HPDE6-E6E7 (cell line): ENCODE results near the gene KATNAL1.

Experiments used
- DNase-seq: peaks from one replicate; pipeline ENCODE4 v3.0.0; 2011; ENCODE audit warnings: missing footprints; ENCODE audit errors: extremely low spot score

Gene KATNAL1

DNA sequence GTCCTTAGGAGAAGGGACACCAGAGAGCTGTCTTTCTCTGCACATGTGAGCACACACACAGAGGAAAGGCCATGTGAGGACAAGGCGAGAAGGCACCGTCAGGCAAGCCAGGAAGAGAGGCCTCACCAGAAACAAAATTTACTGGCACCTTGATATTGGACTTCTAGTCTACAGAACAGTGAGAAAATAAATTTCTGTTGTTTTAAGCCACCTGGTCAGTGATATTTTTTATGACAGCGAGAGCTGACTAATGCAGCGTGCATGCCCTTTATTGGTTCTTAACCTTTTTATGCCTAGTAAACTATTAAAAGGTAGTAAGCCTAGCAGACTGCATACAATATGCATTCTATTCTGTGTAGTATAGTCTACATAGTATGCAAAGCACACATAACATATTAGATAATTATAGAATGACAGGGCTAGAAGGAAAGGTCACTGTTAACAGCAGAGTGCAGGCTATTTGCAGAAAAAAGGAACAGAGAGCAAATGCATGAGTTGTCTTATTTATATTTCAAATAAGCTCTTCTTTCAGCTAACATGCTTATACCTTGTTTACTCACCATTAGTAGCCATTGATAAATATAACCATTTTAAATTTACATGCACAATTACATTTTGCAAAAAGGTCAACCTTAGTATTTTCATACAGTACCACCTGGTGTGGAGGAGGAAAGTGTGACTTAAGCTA is 25.2 kb upstream of the KATNAL1 start:
- DNase-seq, result no peak

DNA sequence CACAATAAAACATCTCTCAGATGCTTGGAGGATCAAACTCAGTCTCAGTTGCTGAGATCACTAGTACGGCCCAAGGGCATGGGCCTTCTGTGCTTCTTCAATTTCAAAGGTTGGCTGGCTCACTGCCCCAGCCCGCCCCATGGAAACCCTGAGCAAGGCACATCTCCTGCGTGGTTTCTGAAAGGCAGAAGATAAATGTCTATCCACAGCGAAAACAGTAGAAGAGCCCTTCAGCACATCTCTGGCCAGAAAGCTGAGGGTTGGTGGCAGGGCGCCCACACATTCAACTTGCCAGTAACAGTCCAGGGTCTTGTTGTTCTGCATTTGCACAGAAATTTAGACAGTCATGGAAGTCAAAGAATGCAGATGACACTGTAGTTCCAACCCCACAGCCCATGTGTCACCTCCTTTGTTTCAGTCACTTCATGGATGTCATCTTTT is 24.0 kb upstream of the KATNAL1 start:
- DNase-seq, result no peak

DNA sequence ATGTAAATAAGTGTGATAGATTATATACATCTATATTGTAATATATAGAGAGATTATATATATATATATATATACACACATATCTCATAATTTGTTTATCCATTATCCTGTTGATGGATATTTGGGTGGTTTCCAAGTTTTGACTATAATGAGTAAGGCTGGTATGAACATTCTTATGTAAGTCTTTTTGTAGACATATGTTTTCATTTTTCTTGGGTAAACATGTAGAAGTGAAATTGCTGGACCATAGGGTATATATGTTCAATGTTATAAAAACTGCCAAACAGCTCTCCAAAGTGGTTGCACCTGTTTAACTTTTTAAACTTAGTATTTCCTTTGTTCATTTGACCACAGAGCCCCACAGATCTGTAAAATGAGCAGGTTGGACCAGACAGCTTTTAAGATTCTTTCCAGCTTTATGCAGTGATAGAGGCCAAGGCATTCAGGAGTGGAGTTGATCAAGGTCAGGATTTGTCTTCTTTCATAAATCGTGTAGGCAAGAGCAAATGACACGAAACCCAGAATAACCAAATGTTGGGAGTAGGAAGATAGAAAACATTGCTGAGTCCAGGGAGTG is 21.7 kb upstream of the KATNAL1 start:
- DNase-seq, result no peak

DNA sequence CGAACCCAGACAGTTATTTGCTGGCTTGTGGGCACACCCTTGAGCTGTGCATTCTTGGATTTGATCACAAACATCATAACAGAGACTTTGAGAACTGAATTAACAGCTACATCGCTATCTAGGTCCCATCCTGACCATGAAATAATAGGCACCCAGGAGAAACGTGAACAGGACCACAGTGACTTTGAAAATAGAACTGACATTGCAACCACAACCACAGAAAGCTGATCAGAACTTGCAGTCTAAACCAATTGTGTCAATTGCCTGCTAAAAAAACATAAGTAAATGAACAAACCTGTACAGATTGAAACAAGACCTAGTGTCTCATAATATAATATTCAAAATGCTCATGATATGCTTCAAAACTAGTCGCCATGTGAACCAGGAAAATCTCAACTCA is 18.3 kb upstream of the KATNAL1 start:
- DNase-seq, result no peak

DNA sequence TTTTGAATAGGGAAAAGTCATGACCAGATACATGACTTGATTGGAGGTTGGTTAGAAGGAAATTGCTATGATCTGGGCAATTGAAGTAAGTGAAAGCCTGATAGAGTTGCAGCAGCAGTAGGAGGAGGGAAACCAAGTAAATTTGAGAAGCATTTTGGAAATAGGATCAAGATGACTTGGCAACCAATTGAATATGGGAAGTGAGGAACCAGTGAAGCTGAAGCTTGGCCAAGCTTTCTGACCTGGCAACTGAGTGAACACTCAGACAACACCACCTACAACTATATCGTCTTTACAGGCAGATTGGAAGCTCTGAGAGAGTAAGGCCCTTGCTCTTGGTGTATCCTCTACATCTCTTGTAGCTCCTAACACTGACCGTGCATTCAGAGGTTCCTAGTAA is 16.2 kb upstream of the KATNAL1 start:
- DNase-seq, result no peak

DNA sequence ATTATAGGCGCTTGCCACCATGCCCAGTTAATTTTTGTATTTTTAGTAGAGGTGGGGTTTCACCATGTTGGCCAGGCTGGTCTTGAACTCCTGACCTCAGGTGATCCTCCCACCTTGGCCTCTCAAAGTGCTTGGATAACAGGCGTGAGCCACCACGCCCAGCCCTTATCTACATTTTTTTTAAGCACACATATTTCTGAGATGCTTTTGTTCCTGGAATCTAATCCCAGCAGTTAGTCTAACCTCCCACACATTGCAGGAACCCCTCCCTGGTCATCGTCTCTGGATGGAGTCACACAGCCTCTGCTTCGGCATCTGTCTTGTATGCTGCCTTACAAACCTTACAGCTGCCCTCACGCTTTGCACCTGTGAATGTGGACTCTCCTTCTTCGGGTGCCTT is 15.1 kb upstream of the KATNAL1 start:
- no peak for DNase-seq

DNA sequence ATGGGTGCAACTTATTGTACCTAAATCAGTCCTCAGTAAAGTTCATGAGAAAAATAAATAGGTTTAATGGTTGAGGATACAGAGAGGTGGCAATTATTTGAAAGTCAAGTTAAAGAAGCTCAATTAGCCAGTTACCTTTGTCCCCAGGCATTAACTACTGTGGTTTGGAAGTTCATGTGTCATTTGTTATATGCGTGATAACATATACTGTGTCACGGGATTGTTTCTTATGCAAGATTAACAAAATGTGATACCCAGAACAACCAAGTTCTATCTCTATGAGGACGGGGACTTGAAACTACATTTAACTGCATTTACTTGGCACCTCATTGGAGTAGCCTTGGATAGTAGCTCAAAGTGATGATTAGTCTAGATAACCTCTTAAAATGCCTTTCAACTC is 13.9 kb upstream of the KATNAL1 start:
- DNase-seq, result no peak

DNA sequence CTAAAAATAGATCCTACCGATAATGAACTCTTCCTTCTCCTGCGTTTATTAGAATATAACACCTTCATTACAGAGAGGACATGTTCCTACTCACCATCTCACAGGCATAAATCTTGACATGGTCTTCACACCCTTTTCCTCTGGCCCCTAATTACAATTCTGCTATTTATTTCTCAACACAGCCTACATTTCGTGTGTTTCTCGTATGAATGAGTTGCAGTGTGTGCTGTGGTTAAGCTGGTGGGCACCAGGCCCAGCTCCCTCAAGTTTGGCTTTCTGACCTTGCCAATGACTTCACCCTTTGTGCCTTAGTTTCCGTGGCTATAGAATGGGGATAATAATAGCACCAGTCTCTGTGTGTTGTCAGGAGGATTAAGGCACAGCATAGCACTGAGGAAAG is 12.3 kb upstream of the KATNAL1 start:
- no peak for DNase-seq

DNA sequence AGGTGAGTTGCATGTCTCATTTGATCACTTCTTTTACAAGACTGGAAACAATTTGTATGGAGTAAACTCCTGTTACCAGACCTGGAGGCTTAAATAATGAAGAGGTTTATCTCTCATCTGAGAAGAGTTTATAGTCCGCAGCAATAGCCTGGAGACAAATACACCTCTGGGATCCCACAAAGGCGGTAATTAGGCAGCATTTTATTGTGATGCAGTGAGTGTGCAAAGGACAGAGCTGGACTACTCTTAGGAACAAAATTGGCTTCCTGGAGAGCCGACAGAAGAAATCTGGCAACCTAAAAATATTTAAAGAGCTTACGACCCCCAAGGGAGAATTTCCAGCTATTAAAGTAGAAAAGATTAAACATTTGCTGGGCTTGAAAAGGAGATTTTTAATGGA is 11.8 kb upstream of the KATNAL1 start:
- DNase-seq, result no peak

DNA sequence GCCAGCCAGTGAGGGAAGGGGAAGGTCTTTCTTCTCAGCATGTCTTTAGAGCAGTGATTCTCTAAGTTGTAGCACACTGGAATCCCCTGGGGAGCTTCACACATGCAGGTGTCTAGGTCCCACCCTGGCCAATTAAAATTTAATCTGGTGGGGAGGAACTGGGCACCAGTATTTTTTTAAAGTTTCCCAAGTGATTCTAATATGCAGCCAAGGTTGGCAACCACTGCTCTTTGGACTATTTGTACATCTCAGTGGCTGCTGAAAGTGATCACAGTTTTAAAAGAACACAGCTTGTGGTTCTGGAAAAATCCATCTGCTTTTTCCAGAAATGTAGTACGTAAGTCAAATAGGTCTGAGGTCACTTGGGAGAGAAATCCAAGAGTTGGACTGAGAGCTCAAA is 10.7 kb upstream of the KATNAL1 start:
- no peak for DNase-seq

DNA sequence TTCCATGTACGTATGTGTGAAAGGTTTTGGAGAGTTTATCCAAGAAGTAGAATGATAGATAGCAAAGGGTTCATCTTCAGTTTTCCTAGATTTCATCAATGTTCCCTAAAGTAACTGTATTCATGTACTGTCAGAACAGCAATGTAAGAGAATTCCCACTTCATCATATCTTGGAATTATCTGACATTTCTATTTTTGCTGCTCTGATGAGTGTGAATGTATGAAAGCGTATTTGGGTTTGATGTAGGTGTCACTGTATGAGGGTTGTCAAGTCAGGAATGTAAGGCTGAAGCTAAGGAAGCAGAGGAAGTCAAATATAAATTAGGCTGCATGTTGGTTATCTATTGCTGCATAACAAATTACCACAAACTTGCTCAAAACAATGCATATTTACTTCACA is 7.2 kb upstream of the KATNAL1 start:
- no peak for DNase-seq

DNA sequence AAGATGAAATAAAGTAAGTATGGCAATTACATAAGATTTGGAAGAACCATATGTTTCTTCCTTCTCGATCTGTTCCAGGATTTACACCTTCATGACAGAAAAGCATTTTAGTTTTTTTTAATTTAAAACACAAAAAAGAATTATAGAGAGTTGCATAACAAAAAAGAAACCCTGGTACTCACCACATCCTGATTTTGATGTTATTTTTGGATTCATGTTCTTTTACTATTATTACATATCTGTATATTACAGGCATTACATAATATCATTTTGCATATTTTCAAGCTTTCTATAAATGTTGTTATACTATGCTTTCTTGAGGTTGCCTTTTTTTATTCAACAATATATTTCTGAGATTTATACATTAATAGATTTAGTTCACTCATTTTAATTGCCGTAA is 6.7 kb upstream of the KATNAL1 start:
- DNase-seq, result no peak

DNA sequence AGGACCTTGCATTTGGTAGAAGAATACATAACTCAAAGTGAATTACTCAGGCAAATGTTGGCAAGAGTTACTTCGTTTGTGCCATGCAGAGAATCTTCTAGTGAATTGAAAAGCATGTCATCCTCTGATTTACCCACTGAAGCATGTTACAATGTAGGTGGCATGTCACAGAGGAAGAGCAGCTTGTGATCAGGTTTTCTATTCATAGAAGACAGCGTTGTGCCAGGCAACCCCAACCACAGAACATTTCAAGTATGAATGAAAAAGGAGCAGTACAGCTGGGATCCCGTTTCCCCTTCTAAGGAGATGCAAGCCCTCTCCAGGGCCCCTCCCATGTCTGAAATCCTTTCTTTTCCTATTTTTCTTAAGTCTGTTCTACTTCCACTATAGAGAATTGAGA is 6.0 kb upstream of the KATNAL1 start:
- DNase-seq, result no peak

DNA sequence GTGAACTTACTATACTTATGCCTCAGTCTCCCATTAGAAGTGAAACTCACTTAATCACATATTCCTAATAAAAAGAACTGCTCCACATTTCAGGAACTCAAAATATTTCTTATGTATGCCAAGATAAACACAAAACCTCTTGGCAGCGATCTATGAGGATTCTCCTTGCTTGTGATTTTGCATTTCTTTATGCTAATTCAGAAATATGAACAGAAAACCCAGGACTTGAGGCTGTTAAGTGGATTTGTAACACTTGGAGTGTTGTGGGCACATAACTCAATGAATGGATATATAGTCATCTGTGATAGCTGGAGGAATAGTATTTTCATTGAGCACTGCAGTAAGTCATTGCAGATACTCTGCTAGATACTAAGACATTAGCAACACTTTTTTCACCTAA is 5.6 kb upstream of the KATNAL1 start:
- no peak for DNase-seq

DNA sequence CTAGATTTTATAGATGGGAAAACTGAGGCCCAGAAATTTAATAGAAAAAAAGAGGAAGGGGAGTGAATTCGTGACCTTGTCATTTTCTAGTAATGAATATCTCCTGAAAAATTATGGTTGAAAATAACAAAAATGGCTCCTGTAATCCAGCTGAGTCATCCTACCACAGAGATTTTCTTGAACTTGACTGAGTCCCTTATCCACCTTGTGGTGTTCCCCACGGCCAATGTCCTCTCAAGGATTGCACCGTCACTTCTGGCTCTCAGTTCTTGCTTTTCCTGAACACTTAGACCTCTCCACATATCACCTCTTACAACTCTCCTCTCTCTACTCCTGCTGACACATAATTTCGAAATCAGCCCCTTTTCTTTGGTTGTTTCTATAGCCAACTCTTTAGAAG is 1.2 kb upstream of the KATNAL1 start:
- no peak for DNase-seq

DNA sequence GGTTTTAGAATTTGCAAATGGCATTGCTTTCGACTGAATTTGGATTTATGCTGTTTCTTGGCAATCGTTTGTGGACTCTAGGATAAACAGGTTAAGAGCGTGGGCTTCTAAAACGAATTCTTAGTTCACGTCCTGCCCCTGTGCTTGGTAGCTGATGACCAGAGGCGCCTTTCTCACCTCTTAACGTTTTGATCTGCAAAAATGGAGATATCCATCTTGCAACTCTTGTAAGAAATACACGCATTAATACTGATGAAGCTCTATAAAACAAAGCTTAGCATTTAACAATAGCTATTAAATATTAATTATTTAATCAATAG is 580 bp upstream of the KATNAL1 start:
- DNase-seq, result no peak

DNA sequence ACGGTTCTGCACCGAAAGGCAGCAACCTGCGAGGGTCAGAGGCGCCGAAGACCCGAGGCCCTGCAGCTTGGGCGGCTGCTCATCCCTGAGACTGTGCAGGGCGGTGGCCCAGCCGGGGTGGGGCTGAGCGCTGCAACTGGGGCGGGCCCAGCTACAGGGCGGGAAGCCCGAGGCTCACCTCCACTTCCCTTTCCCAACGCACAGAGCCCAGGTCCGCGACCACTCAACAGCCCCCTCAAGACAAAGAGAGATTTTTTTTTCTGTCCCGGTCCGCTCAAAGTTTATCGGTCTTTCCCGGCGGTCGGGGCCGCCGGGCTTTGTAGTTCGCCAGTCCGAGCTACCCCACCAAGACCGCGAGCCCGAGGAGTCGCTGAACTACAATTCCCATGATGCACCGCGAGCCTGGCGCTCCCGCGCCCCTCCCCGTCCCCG is 573 bp downstream of the KATNAL1 start:
- DNase-seq, result peak; percentile 36

DNA sequence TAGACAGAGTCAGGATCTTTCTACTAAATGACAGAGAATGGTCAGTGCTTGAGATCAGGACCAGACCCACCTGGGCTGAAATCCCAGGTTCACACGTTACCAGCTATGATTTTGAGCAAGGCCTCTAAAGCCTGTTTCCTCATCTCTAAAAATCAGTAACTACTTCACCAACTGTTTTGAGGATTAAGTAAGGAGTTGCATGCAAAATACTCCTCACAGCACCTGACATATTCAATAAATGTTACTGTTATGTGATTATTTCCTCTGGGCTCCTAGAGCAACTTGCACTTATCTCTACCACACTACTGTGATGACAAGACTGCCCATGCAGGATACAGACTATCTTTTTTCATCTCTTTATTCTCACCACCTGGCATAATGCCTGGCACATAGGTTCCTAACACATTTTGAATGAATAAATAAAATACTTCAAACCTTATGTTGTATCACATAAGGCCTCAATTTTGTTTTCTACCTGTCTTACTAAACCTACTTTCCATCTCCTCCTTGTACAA is 1.8 kb downstream of the KATNAL1 start:
- no peak for DNase-seq

DNA sequence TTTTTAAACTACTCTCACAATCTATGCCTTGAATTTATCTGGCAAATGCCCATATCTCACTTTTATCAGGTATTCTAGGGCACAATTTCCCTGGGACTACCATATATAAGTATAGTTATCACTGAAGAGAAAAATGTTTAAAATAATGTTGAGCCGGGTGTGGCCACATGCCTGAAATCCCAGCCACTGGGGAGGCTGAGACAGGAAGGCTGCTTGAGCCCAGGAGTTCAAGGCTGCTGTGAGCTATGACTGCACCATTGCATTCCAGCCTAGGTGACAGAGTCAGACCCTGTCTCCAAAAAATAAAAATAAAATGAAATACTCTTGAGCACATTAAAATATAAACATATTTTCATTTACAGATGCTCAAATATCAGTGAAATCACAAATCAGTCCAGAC is 4.1 kb downstream of the KATNAL1 start:
- no peak for DNase-seq

DNA sequence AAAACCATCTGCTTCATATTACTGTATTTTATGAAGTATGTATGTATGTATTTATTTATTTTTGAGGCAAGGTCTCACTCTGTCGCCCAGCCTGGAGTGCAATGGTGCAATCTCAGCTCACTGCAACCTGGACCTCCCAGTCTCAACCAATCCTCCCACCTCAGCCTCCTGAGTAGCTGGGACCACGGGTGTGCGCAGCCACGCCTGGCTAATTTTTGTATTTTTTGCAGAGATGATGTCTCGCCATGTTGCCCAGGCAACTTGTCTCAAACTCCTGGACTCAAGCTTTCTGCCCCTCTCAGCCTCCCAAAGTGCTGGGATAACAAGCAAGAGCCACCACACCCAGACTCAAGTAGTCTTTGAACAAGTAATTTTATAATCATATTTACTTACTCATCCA is 5.5 kb downstream of the KATNAL1 start:
- no peak for DNase-seq

DNA sequence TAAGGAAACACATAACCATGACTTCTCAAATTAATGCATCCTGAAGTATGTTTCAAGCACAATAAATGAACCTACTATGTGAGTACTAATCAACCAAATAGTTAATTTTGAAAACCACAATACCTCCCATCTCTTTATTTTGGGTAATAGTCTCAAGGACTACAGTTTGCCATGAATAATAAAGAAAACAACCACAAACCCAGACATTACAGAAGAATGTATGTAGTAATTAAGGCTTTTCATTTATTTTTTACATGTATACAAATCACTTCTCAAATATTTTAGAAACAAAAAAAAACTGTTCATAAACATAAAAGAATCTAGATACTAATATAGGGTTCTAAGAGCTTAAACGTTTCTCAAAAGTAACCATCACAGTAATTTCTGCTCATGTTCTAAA is 6.8 kb downstream of the KATNAL1 start:
- DNase-seq, result no peak

DNA sequence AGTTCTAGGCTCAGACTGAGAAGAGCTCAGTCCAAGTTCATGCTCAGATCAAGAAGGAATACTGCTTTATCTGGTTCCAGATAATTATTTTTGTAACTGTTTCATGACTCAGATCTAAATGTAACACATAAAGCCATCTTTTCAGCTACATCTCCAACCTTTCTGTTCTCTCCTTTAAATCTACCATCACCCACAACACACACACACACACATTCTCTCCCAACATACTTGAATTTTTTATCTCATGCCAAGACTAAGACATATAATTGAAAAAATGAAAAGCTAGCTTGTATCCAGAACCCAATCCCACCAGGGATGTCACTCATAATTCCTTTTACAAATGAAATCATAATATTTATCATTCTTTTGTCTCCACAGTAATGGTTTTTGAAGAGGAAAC is 7.6 kb downstream of the KATNAL1 start:
- DNase-seq, result no peak

DNA sequence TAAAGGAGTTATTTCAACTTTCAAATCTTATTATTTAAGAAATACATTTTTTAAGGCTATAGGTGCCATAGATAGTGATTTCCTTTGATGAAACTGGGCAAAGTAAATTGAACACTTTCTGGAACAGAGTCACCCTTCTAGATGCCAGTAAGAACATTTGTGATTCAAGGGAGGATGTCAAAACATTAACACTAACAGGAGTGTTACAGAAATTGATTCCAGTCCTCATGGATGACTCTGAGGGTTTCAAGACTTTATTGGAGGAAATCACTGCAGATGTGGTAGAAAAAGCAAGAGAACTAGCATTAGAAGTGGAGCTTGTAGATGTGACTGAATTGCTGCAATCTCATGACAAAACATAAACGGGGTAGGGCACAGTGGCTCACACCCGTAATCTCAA is 12.2 kb downstream of the KATNAL1 start:
- DNase-seq, result no peak

DNA sequence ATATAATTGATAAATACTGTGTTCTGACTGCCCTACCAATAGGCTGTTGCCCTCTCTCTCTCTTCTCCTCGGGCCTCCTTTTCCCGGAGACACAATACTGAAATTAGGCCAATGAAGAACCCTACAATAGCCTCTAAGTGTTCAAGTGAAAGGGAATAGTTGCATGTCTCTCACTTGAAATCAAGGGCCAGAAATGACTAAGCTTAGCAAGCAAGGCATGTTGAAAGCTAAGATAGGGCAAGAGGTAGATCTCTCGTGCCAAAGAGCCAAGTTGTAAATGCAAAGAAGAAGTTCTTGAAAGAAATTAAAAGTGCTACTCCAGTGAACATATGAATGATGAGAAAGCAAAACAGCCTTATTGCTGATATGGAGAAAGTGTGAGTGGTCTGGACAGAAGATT is 13.3 kb downstream of the KATNAL1 start:
- DNase-seq, result no peak
